NCI-H128 (cell line): Measurements from ENCODE around the gene PTPRA.
"Not testable (repeated sequence)": the region's sequence is repeated elsewhere in the genome, so short reads cannot be mapped to it uniquely, and the experiment has no call there.

Source experiments
- DNase-seq: peaks from one replicate; lab custom pipeline; 2025; ENCODE audit not compliant: unreplicated experiment; lab: John Stamatoyannopoulos, UW

Gene PTPRA

GRCh38 chr20:3067139-3068014 lies 194.1 kb downstream of the PTPRA start:
- DNase-seq, result no peak

GRCh38 chr20:3068075-3068474 lies 194.8 kb downstream of the PTPRA start:
- DNase-seq, result no peak

- DNase-seq, result no peak
These were observed 196.0 kb downstream of the PTPRA start for GRCh38 chr20:3068986-3069900.

GRCh38 chr20:3070725-3071124 lies 197.4 kb downstream of the PTPRA start:
- DNase-seq, result no peak

GRCh38 chr20:3071266-3071609 lies 198.0 kb downstream of the PTPRA start:
- DNase-seq, result no peak

GRCh38 chr20:3071610-3072529 lies 198.6 kb downstream of the PTPRA start, which contains the start of gene OXT:
OXT (plus strand) TSS chr20:3071620; CDS start chr20:3071656, 36 bp downstream.
- no peak for DNase-seq

GRCh38 chr20:3072530-3073250 lies 199.4 kb downstream of the PTPRA start:
- no peak for DNase-seq

- not testable (repeated sequence) for DNase-seq
These were observed 200.0 kb downstream of the PTPRA start for GRCh38 chr20:3073251-3073643.

GRCh38 chr20:3074812-3075211 lies 201.5 kb downstream of the PTPRA start:
- no peak for DNase-seq

GRCh38 chr20:3075315-3075714 lies 202.0 kb downstream of the PTPRA start:
- not testable (repeated sequence) for DNase-seq

- no peak for DNase-seq
These were observed 204.4 kb downstream of the PTPRA start for GRCh38 chr20:3077618-3078134.

GRCh38 chr20:3080939-3081388 lies 207.7 kb downstream of the PTPRA start:
- no peak for DNase-seq

GRCh38 chr20:3081641-3082040 lies 208.4 kb downstream of the PTPRA start:
- no peak for DNase-seq

- no peak for DNase-seq
These were observed 209.1 kb downstream of the PTPRA start for GRCh38 chr20:3082306-3082951.

GRCh38 chr20:3082955-3083952 lies 210.0 kb downstream of the PTPRA start:
- no peak for DNase-seq

- DNase-seq, result no peak
These were observed 211.2 kb downstream of the PTPRA start, which contains the start of gene AVP for GRCh38 chr20:3084283-3084985. AVP (minus strand) TSS chr20:3084724; CDS start chr20:3084674, 50 bp downstream.

GRCh38 chr20:3084986-3085360 lies 211.7 kb downstream of the PTPRA start:
- DNase-seq, result no peak
